HepG2 (cell line): ENCODE measurements around the gene NFAT5. TPM values are rescaled to one million over a fixed set of nuclear protein-coding genes. Genes with fewer than 3 reads are reported as not detected.

ENCODE experiments used
- ARNTL ChIP-seq: sonication (generic); formaldehyde crosslinking; IDR thresholded peaks from 2 replicates; pipeline ENCODE4 v1.4.0; 2020; ENCODE audit warnings: mild to moderate bottlenecking, missing genetic modification reagents
- ATF1 ChIP-seq: IDR thresholded peaks from 2 replicates; pipeline ENCODE4 v1.6.1; 2016; ENCODE audit warnings: mild to moderate bottlenecking, control low read depth
- DNMT3B ChIP-seq: conservative IDR thresholded peaks from 2 replicates; pipeline ENCODE4 v1.6.1; 2016; ENCODE audit warnings: missing biosample characterization, control low read depth
- GMEB1 ChIP-seq: sonication (generic); formaldehyde crosslinking; IDR thresholded peaks from 2 replicates; pipeline ENCODE4 v1.5.1; 2020; ENCODE audit warnings: missing genetic modification reagents, mild to moderate bottlenecking, borderline replicate concordance
- HMGA1 ChIP-seq: sonication (generic); formaldehyde crosslinking; conservative IDR thresholded peaks from 2 replicates; pipeline ENCODE4 v1.4.0; 2020; ENCODE audit warnings: missing genetic modification reagents
- MAFF ChIP-seq: IDR thresholded peaks from 2 replicates; pipeline ENCODE4 v1.6.1; 2011; ENCODE audit warnings: low read depth, low read length, improper control_type of control experiment
- MIXL1 ChIP-seq: IDR thresholded peaks from 2 replicates; pipeline ENCODE4 v1.6.1; 2016
- NCOA5 ChIP-seq: sonication (generic); formaldehyde crosslinking; IDR thresholded peaks from 2 replicates; pipeline ENCODE4 v1.4.0; 2020; ENCODE audit warnings: missing genetic modification reagents
- NFKB2 ChIP-seq: sonication (generic); formaldehyde crosslinking; IDR thresholded peaks from 2 replicates; pipeline ENCODE4 v1.4.0; 2020; ENCODE audit warnings: missing genetic modification reagents, borderline replicate concordance
- NR0B2 ChIP-seq: sonication (generic); formaldehyde crosslinking; IDR thresholded peaks from 2 replicates; pipeline ENCODE4 v1.4.0; 2020; ENCODE audit warnings: mild to moderate bottlenecking, missing genetic modification reagents
- POLR2G ChIP-seq: fragments of 200-400 bp; formaldehyde crosslinking; IDR thresholded peaks from 2 replicates; pipeline ENCODE4 v1.6.1; 2018; ENCODE audit warnings: mild to moderate bottlenecking, low read depth, low read length, moderate library complexity
- SOX6 ChIP-seq, 2 experiments: fragments of 450-650 bp in 1 of 2; sonication (generic) in 1 of 2; formaldehyde crosslinking in 1 of 2; IDR thresholded peaks; 2 replicates each; pipeline versions ENCODE4 v1.4.0 to v1.6.1; 2017 to 2020; ENCODE audit warnings: antibody characterized with exemption in 1 of 2, mild to moderate bottlenecking in 1 of 2, missing genetic modification reagents in 1 of 2
- ZNF333 ChIP-seq: sonication (generic); formaldehyde crosslinking; IDR thresholded peaks from 2 replicates; pipeline ENCODE4 v1.4.0; 2020; ENCODE audit warnings: mild to moderate bottlenecking, missing genetic modification reagents, borderline replicate concordance
- ZNF33A ChIP-seq: sonication (generic); formaldehyde crosslinking; IDR thresholded peaks from 2 replicates; pipeline ENCODE4 v1.5.1; 2020; ENCODE audit warnings: missing genetic modification reagents, mild to moderate bottlenecking, moderate library complexity, borderline replicate concordance
- ZNF33B ChIP-seq: sonication (generic); formaldehyde crosslinking; IDR thresholded peaks from 2 replicates; pipeline ENCODE4 v1.5.1; 2020; ENCODE audit warnings: mild to moderate bottlenecking, missing genetic modification reagents
- ZNF350 ChIP-seq: sonication (generic); formaldehyde crosslinking; IDR thresholded peaks from 2 replicates; pipeline ENCODE4 v1.4.0; 2020; ENCODE audit warnings: mild to moderate bottlenecking, low read depth, missing genetic modification reagents, borderline replicate concordance
- ZNF484 ChIP-seq: sonication (generic); formaldehyde crosslinking; IDR thresholded peaks from 2 replicates; pipeline ENCODE4 v1.5.1; 2020; ENCODE audit warnings: mild to moderate bottlenecking, low read depth, missing genetic modification reagents, borderline replicate concordance
- ZNF501 ChIP-seq: sonication (generic); formaldehyde crosslinking; IDR thresholded peaks from 2 replicates; pipeline ENCODE4 v1.5.1; 2020; ENCODE audit warnings: mild to moderate bottlenecking, moderate library complexity, missing genetic modification reagents
- polyA plus RNA-seq, 8 experiments: library from polyadenylated mRNA; depleted of rRNA in 3 of 8; stranded (reverse) in 7 of 8; unstranded in 1 of 8; fragments of >200 nt; fragmentation: Illumina TruSeq in 4 of 8; extraction: Trizol in 4 of 8; gene quantifications; 2 replicates each; pipeline versions ENCODE4 v1.2.1 to v1.2.3, GENCODE V29; 2011 to 2016; ENCODE audit warnings: low read depth in 4 of 8, missing spikeins in 1 of 8, mixed read lengths in 1 of 8; ENCODE audit not compliant: insufficient read depth in 1 of 8
- total RNA-seq, 5 experiments: library from RNA; depleted of rRNA; stranded (reverse); fragments of >200 nt; fragmentation: Illumina TruSeq; extraction: Trizol; gene quantifications; 2 replicates each; pipeline ENCODE4 v1.2.3, GENCODE V29; 2016; ENCODE audit warnings: low read depth in 1 of 5
- TF ChIP-seq, protein P1 (sequence below): sonication (generic); formaldehyde crosslinking; IDR thresholded peaks from 2 replicates; pipeline ENCODE4 v1.4.0; 2020; ENCODE audit warnings: mild to moderate bottlenecking, missing genetic modification reagents
- TF ChIP-seq, protein P2 (sequence below): IDR thresholded peaks from 2 replicates; pipeline ENCODE4 v1.6.1; 2016
- TF ChIP-seq, protein P3 (sequence below): IDR thresholded peaks from 2 replicates; pipeline ENCODE4 v1.6.1; 2012; ENCODE audit warnings: low read depth, low read length, improper control_type of control experiment

NFAT5 gene
- total and polyA plus RNA-seq, 2 of the 13 experiments (the other 11 are each of a cell fraction or from before 2014, with no cell fraction given) = 20.5 to 54.3 TPM

GRCh38 chr16:69566981-69567680 lies 1.4 kb downstream of the NFAT5 start (continued):
- TF ChIP-seq ZNF484 (CRISPR knock-in tag) = no peak
- TF ChIP-seq MIXL1 (CRISPR knock-in tag) = 0 out of 2 replicates have a peak, but pooled peaks have one; percentile 17
- no peak for TF ChIP-seq SOX6 (IDR thresholded peaks at IDR 0.05)
- TF ChIP-seq SOX6 (CRISPR knock-in tag; IDR thresholded peaks at IDR 0.05) = peak; percentile 39; the same call in 1 of the 2 replicates
- TF ChIP-seq GMEB1 = no peak
- no peak for TF ChIP-seq MAFF
- TF ChIP-seq NCOA5 (CRISPR knock-in tag) = no peak
- 0 out of 2 replicates have a peak, but pooled peaks have one; percentile 35 for TF ChIP-seq ZNF333 (CRISPR knock-in tag)
- TF ChIP-seq, protein P1, sequence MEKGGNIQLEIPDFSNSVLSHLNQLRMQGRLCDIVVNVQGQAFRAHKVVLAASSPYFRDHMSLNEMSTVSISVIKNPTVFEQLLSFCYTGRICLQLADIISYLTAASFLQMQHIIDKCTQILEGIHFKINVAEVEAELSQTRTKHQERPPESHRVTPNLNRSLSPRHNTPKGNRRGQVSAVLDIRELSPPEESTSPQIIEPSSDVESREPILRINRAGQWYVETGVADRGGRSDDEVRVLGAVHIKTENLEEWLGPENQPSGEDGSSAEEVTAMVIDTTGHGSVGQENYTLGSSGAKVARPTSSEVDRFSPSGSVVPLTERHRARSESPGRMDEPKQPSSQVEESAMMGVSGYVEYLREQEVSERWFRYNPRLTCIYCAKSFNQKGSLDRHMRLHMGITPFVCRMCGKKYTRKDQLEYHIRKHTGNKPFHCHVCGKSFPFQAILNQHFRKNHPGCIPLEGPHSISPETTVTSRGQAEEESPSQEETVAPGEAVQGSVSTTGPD (CRISPR knock-in tag) = peak; percentile 47; the same call in 1 of the 2 replicates
- TF ChIP-seq, protein P2, sequence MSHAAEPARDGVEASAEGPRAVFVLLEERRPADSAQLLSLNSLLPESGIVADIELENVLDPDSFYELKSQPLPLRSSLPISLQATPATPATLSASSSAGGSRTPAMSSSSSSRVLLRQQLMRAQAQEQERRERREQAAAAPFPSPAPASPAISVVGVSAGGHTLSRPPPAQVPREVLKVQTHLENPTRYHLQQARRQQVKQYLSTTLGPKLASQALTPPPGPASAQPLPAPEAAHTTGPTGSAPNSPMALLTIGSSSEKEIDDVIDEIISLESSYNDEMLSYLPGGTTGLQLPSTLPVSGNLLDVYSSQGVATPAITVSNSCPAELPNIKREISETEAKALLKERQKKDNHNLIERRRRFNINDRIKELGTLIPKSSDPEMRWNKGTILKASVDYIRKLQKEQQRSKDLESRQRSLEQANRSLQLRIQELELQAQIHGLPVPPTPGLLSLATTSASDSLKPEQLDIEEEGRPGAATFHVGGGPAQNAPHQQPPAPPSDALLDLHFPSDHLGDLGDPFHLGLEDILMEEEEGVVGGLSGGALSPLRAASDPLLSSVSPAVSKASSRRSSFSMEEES (CRISPR knock-in tag) = no peak
- TF ChIP-seq ATF1 (CRISPR knock-in tag) = 0 out of 2 replicates have a peak, but pooled peaks have one; percentile 22
- TF ChIP-seq ARNTL (CRISPR knock-in tag) = 0 out of 2 replicates have a peak, but pooled peaks have one; percentile 6
- TF ChIP-seq, protein P3, sequence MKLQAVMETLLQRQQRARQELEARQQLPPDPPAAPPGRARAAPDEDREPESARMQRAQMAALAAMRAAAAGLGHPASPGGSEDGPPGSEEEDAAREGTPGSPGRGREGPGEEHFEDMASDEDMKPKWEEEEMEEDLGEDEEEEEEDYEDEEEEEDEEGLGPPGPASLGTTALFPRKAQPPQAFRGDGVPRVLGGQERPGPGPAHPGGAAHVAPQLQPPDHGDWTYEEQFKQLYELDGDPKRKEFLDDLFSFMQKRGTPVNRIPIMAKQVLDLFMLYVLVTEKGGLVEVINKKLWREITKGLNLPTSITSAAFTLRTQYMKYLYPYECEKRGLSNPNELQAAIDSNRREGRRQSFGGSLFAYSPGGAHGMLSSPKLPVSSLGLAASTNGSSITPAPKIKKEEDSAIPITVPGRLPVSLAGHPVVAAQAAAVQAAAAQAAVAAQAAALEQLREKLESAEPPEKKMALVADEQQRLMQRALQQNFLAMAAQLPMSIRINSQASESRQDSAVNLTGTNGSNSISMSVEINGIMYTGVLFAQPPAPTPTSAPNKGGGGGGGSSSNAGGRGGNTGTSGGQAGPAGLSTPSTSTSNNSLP = no peak
- TF ChIP-seq DNMT3B (CRISPR knock-in tag) = 0 out of 2 replicates have a peak, but pooled peaks have one; percentile 7
- 0 out of 2 replicates have a peak, but pooled peaks have one; percentile 42 for TF ChIP-seq NR0B2 (CRISPR knock-in tag)
- TF ChIP-seq ZNF350 (CRISPR knock-in tag) = 0 out of 2 replicates have a peak, but pooled peaks have one; percentile 7
- TF ChIP-seq NFKB2 (CRISPR knock-in tag) = no peak
- no peak for TF ChIP-seq ZNF33A (CRISPR knock-in tag)
- peak; percentile 39; the same call in 1 of the 2 replicates for TF ChIP-seq POLR2G
- TF ChIP-seq ZNF33B (CRISPR knock-in tag) = peak; percentile 35; the same call in 1 of the 2 replicates
- 0 out of 2 replicates have a peak, but pooled peaks have one; percentile 22 for TF ChIP-seq ZNF501 (CRISPR knock-in tag)
- no peak for TF ChIP-seq HMGA1 (CRISPR knock-in tag)
